Measurements from ENCODE around the gene BRWD1. TPM values are rescaled to one million over a fixed set of nuclear protein-coding genes. Genes with fewer than 3 reads are reported as not detected.

The BRWD1 gene
- 8.2 to 10.7 TPM (median 10.0 TPM) in 5 replicates for total RNA-seq (2022; extraction: Qiagen RNA extraction)

GRCh38 chr21:39313571-39314142 is at the start of gene BRWD1:
TSS of gene BRWD1 (minus strand) at chr21:39313632. CDS start at chr21:39313491, 141 bp downstream.

GRCh38 chr21:39348355-39349210 is 35.2 kb upstream of the BRWD1 start, which contains the start of gene HMGN1:
TSS of gene HMGN1 (minus strand) at chr21:39349088. CDS start at chr21:39348917, 171 bp downstream.

GRCh38 chr21:39183272-39184049 is 130.0 kb downstream of the BRWD1 start, which contains the start of gene PSMG1:
TSS of gene PSMG1 (minus strand) at chr21:39183451. CDS start at chr21:39183385, 66 bp downstream.

Other genes with a start within 250 kb of the BRWD1 start
- gene PSMG1, start 130.2 kb downstream of the BRWD1 start, total RNA-seq (2022; extraction: Qiagen RNA extraction) = 82.4 to 87.3 TPM (median 86.3 TPM) in 5 replicates
- 166 to 196 TPM (median 174 TPM) in 5 replicates for gene HMGN1, start 35.5 kb upstream of the BRWD1 start, total RNA-seq (2022; extraction: Qiagen RNA extraction)
- 1.7 to 1.9 TPM (median 1.8 TPM) in 5 replicates for gene LCA5L, start 132.1 kb upstream of the BRWD1 start, total RNA-seq (2022; extraction: Qiagen RNA extraction)
- gene SH3BGR, start 138.3 kb upstream of the BRWD1 start, total RNA-seq (2022; extraction: Qiagen RNA extraction) = 0.30 to 1.3 TPM (median 0.71 TPM) in 4 of 5 replicates, not detected in the other